H1 (cell line): Measurements from ENCODE around the gene TMEM120B. TPM values are rescaled to one million over a fixed set of nuclear protein-coding genes. Genes with fewer than 3 reads are reported as not detected.

Experiments used
- CHD1 ChIP-seq: IDR thresholded peaks from 2 replicates; pipeline ENCODE4 v1.6.1; 2012; ENCODE audit warnings: low read depth, low read length, improper control_type of control experiment
- POLR2AphosphoS5 ChIP-seq: IDR thresholded peaks from 2 replicates; pipeline ENCODE4 v1.6.1; 2011; ENCODE audit warnings: low read depth, low read length
- polyA plus RNA-seq, 7 experiments: library from polyadenylated mRNA; depleted of rRNA in 3 of 7; stranded (reverse) in 5 of 7; unstranded in 2 of 7; fragments of >200 nt in 5 of 7; fragments of 200-250 nt in 2 of 7; gene quantifications; 1 replicate in 5 of 7; 2 replicates in 1 of 7; 4 replicates in 1 of 7; pipeline versions ENCODE4 v1.2.1 to v1.2.3, GENCODE V29; 2011 to 2013; ENCODE audit warnings: missing spikeins in 2 of 7, mixed read lengths in 2 of 7
- total RNA-seq: library from RNA; stranded (reverse); fragmentation: NEBNext Ultra II Directional; extraction: Animal tissue kit (Norgen Biotek cat#: 25700); gene quantifications from 2 replicates; pipeline ENCODE4 v1.2.1, GENCODE V29; 2021
- TF ChIP-seq, protein P1 (sequence below): fragments of 300-600 bp; sonication (generic); IDR thresholded peaks from 2 replicates; pipeline ENCODE4 v1.7.1; 2012; ENCODE audit warnings: low read length, moderate library complexity, mild to moderate bottlenecking, inconsistent platforms; ENCODE audit not compliant: insufficient replicate concordance

The TMEM120B gene
- total and polyA plus RNA-seq, 2 of the 8 experiments (the other 6 are each of a cell fraction or from before 2014, with no cell fraction given) = 22.0 to 29.1 TPM

DNA sequence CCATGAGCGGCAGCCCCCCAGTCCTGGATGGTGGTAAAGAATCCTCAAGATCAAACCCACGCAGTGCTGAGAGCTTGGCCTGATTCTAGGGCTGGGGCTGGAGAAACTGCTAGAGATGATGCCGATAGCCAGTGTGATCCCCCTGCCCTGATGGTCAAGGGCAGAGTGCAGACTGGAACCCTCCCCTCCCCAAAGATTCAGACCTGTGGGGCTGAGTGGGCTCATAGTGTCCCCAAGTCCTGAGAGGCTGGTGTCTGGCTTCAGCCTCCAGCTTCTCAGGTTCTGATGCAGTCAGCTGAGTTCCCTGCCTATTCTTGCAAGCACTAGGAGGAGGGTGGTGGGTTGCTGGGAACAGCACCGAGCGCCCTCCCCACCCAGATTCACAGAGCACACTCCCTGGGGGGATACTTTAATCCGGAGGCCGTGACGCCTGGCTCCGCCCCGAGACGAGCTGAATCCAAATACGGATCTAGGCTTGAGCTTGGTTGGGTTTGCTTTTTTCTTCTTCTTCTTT lies 69.0 kb downstream of the TMEM120B start (continued):
- TF ChIP-seq, protein P1, sequence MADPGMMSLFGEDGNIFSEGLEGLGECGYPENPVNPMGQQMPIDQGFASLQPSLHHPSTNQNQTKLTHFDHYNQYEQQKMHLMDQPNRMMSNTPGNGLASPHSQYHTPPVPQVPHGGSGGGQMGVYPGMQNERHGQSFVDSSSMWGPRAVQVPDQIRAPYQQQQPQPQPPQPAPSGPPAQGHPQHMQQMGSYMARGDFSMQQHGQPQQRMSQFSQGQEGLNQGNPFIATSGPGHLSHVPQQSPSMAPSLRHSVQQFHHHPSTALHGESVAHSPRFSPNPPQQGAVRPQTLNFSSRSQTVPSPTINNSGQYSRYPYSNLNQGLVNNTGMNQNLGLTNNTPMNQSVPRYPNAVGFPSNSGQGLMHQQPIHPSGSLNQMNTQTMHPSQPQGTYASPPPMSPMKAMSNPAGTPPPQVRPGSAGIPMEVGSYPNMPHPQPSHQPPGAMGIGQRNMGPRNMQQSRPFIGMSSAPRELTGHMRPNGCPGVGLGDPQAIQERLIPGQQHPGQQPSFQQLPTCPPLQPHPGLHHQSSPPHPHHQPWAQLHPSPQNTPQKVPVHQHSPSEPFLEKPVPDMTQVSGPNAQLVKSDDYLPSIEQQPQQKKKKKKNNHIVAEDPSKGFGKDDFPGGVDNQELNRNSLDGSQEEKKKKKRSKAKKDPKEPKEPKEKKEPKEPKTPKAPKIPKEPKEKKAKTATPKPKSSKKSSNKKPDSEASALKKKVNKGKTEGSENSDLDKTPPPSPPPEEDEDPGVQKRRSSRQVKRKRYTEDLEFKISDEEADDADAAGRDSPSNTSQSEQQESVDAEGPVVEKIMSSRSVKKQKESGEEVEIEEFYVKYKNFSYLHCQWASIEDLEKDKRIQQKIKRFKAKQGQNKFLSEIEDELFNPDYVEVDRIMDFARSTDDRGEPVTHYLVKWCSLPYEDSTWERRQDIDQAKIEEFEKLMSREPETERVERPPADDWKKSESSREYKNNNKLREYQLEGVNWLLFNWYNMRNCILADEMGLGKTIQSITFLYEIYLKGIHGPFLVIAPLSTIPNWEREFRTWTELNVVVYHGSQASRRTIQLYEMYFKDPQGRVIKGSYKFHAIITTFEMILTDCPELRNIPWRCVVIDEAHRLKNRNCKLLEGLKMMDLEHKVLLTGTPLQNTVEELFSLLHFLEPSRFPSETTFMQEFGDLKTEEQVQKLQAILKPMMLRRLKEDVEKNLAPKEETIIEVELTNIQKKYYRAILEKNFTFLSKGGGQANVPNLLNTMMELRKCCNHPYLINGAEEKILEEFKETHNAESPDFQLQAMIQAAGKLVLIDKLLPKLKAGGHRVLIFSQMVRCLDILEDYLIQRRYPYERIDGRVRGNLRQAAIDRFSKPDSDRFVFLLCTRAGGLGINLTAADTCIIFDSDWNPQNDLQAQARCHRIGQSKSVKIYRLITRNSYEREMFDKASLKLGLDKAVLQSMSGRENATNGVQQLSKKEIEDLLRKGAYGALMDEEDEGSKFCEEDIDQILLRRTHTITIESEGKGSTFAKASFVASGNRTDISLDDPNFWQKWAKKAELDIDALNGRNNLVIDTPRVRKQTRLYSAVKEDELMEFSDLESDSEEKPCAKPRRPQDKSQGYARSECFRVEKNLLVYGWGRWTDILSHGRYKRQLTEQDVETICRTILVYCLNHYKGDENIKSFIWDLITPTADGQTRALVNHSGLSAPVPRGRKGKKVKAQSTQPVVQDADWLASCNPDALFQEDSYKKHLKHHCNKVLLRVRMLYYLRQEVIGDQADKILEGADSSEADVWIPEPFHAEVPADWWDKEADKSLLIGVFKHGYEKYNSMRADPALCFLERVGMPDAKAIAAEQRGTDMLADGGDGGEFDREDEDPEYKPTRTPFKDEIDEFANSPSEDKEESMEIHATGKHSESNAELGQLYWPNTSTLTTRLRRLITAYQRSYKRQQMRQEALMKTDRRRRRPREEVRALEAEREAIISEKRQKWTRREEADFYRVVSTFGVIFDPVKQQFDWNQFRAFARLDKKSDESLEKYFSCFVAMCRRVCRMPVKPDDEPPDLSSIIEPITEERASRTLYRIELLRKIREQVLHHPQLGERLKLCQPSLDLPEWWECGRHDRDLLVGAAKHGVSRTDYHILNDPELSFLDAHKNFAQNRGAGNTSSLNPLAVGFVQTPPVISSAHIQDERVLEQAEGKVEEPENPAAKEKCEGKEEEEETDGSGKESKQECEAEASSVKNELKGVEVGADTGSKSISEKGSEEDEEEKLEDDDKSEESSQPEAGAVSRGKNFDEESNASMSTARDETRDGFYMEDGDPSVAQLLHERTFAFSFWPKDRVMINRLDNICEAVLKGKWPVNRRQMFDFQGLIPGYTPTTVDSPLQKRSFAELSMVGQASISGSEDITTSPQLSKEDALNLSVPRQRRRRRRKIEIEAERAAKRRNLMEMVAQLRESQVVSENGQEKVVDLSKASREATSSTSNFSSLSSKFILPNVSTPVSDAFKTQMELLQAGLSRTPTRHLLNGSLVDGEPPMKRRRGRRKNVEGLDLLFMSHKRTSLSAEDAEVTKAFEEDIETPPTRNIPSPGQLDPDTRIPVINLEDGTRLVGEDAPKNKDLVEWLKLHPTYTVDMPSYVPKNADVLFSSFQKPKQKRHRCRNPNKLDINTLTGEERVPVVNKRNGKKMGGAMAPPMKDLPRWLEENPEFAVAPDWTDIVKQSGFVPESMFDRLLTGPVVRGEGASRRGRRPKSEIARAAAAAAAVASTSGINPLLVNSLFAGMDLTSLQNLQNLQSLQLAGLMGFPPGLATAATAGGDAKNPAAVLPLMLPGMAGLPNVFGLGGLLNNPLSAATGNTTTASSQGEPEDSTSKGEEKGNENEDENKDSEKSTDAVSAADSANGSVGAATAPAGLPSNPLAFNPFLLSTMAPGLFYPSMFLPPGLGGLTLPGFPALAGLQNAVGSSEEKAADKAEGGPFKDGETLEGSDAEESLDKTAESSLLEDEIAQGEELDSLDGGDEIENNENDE = no peak
- TF ChIP-seq POLR2AphosphoS5 = 0 out of 2 replicates have a peak, but pooled peaks have one; percentile 10
- no peak for TF ChIP-seq CHD1
